Kidney (tissue), 14 donors: ENCODE measurements around the gene P3H2. TPM values are rescaled to one million over a fixed set of nuclear protein-coding genes. Genes with fewer than 3 reads are reported as not detected.
"Not testable (repeated sequence)": the region's sequence is repeated elsewhere in the genome, so short reads cannot be mapped to it uniquely, and the experiment has no call there.

Experiments used
- DNase-seq, 5 donors: peaks; one replicate each; pipeline ENCODE4 v3.0.0-alpha.2; 2013 to 2020
- FAIRE-seq: peaks from 2 replicates; lab custom pipeline; 2012; peaks lifted over from hg19 to GRCh38; lab: Jason Lieb, UNC
- H3K27ac ChIP-seq, 2 donors: one replicate each; pipeline ENCODE4 v1.7.0; 2013; ENCODE audit warnings: low read depth in 2 of 2, low read length in 2 of 2, inconsistent platforms in 1 of 2
- H3K27me3 ChIP-seq: one replicate; pipeline ENCODE4 v1.7.1; 2013; ENCODE audit warnings: low read length, inconsistent platforms; ENCODE audit not compliant: control insufficient read depth, insufficient read depth
- H3K36me3 ChIP-seq, 3 donors: one replicate each; pipeline versions ENCODE4 v1.7.0 to v1.7.1; 2013; ENCODE audit warnings: low read length in 3 of 3, control low read depth in 1 of 3, inconsistent platforms in 1 of 3; ENCODE audit not compliant: insufficient read depth in 3 of 3, control insufficient read depth in 2 of 3
- H3K4me1 ChIP-seq, 3 donors: one replicate each; pipeline versions ENCODE4 v1.7.0 to v1.7.1; 2013; ENCODE audit warnings: low read length in 3 of 3, inconsistent platforms in 1 of 3, low read depth in 1 of 3; ENCODE audit not compliant: control insufficient read depth in 2 of 3, insufficient read depth in 2 of 3
- H3K4me3 ChIP-seq, 3 donors: one replicate each; pipeline versions ENCODE4 v1.7.0 to v1.8.1; 2013; ENCODE audit warnings: low read length in 3 of 3, control low read depth in 1 of 3, inconsistent platforms in 1 of 3
- H3K9ac ChIP-seq, 3 donors: one replicate each; pipeline versions ENCODE4 v1.7.0 to v1.7.1; 2013; ENCODE audit warnings: low read length in 3 of 3, control low read depth in 1 of 3, inconsistent platforms in 1 of 3
- H3K9me3 ChIP-seq, 3 donors: one replicate each; pipeline versions ENCODE4 v1.7.0 to v1.7.1; 2013; ENCODE audit warnings: low read length in 3 of 3, control low read depth in 1 of 3, inconsistent platforms in 1 of 3; ENCODE audit not compliant: control insufficient read depth in 2 of 3, insufficient read depth in 1 of 3
- CTCF ChIP-seq: IDR thresholded peaks from 3 replicates; pipeline ENCODE4 v1.5.1; 2012; ENCODE audit warnings: mild to moderate bottlenecking, moderate library complexity, borderline replicate concordance; ENCODE audit not compliant: insufficient read depth; ENCODE audit errors: extremely low read depth
- intact Hi-C: fragments of 100-400 bp; cut with DNase I; formaldehyde crosslinking; loops from one replicate; pipeline ENCODE4 v1.11.1; 2022
- polyA plus RNA-seq: library from polyadenylated mRNA; stranded (reverse); fragments of 350-450 nt; fragmentation: Illumina TruSeq; extraction: RNeasy Lipid Tissue Mini Kit (QIAGEN cat#74804); gene quantifications from one replicate; pipeline ENCODE4 v1.2.3, GENCODE V29; 2014; ENCODE audit warnings: low read depth, low replicate concordance; ENCODE audit not compliant: insufficient read depth
- total RNA-seq: library from RNA; stranded (reverse); fragmentation: NEBNext Ultra II Directional; extraction: Animal tissue kit (Norgen Biotek cat#: 25700); gene quantifications from one replicate; pipeline ENCODE4 v1.2.1, GENCODE V29; 2021
- donor health status: control.
- donor health status: control.
- donor health status: control.
- donor health status: control.
- donor health status: control.
- donor health status: DM: yes; HTN: yes; CAD: no.
- donor health status: Normal renal cell carcinoma (clear cell type).

The P3H2 gene
- total and polyA plus RNA-seq, 2 donors from 2014 or later = 57.2 to 103 TPM

DNA sequence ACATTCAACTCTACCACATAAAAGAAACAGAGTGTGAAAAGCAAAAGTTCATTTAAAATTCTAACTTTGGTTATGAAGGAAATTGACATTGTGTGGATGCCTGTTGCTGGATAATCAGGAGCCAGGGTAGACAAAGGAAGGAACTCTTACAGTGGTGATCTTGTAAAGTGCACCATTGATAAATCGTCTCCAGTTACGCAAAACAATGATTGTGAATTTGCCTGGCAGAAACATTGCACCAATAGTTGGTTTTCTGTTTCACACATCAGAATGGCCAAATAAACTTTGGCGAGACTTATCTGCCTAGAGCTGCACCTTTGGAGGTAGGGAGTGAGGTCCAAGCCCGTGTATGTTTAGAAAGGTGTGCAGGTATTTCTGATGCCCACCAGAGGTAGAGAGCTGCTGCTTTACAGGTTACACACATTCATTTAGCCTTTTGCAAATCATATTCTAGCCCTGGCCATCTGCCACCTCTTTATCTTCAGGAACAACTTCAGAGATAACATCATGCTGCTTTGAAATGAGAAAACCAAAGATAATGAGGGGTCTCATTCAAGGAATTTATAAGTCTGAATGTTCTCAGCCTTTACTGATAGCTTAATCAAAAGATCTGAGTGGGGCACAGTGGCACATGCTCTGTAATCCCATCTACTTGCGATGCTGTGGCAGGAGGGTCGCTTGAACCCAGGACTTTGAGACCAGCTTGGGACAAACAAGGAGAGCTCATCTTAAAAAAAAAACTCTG, 47.4 kb upstream of the P3H2 start:
- no peaks in the 10 kb centered on the region for H3K36me3 ChIP-seq
- FAIRE-seq = no peak
- no peak overlapping the region for H3K27ac ChIP-seq
- TF ChIP-seq CTCF = no peak
- no peaks in the 10 kb centered on the region for H3K27me3 ChIP-seq
- H3K4me3 ChIP-seq = no peak overlapping the region
- no peaks in the 10 kb centered on the region for H3K9me3 ChIP-seq
- intact Hi-C loops = no loop called here
- no peak overlapping the region for H3K9ac ChIP-seq
- no peak for DNase-seq
- peaks cover 0 to 3% (median 0%) of the 10 kb centered on the region in 3 donors for H3K4me1 ChIP-seq

- Histone ChIP-seq H3K9me3 (no peaks in the 10 kb centered on the region), H3K27ac (no peak overlapping the region), H3K9ac (no peak overlapping the region), H3K4me1 (peaks cover 0 to 3% (median 0%) of the 10 kb centered on the region in 3 donors), H3K27me3 (no peaks in the 10 kb centered on the region), H3K36me3 (no peaks in the 10 kb centered on the region), H3K4me3 (no peak overlapping the region)
- DNase-seq (no peak), FAIRE-seq (no peak)
- intact Hi-C loops = no loop called here
- no peak for TF ChIP-seq CTCF
Measured at GRCh38 chr3:190166948-190167347, 46.3 kb upstream of the P3H2 start.

GRCh38 chr3:190165253-190165652, 44.6 kb upstream of the P3H2 start:
- intact Hi-C loops = no loop called here
- H3K36me3 ChIP-seq = no peaks in the 10 kb centered on the region
- no peaks in the 10 kb centered on the region for H3K9me3 ChIP-seq
- H3K27me3 ChIP-seq = no peaks in the 10 kb centered on the region
- H3K4me1 ChIP-seq = peaks cover 0 to 3% (median 0%) of the 10 kb centered on the region in 3 donors
- no peak overlapping the region for H3K4me3 ChIP-seq
- TF ChIP-seq CTCF = no peak
- FAIRE-seq = no peak
- DNase-seq = no peak
- no peak overlapping the region for H3K9ac ChIP-seq
- no peak overlapping the region for H3K27ac ChIP-seq

DNA sequence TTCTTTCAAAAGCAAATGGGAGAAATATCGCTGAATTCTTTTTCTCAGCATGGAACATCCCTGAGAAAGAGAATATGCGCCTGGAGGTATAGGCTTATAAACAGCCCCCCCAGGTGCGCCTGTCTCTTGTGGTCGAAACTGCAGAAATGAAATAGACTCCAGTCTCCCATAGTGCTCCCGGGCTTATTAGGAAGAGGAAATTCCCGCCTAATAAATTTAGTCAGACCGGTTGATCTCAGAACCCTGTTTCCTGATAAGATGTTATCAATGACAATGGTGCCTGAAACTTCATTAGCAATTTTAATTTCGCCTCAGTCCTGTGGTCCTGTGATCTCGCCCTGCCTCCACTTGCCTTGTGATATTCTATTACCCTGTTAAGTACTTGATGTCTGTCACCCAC, 41.3 kb upstream of the P3H2 start:
- not testable (repeated sequence) for FAIRE-seq

More for the DNA sequence above, 41.3 kb upstream of the P3H2 start:
- intact Hi-C loops, H3K9ac ChIP-seq, H3K27me3 ChIP-seq, H3K36me3 ChIP-seq, H3K4me3 ChIP-seq, H3K27ac ChIP-seq, H3K4me1 ChIP-seq, H3K9me3 ChIP-seq, DNase-seq: not testable (repeated sequence)
